Duodenal mucosa (tissue), 2 donors: Measurements from ENCODE around the gene C10orf71.

ENCODE experiments used
- H3K27ac ChIP-seq: one replicate; pipeline ENCODE4 v1.7.0; 2013; ENCODE audit warnings: low read depth, low read length
- H3K27me3 ChIP-seq, 2 donors: one replicate each; pipeline ENCODE4 v1.7.0; 2013; ENCODE audit warnings: low read length in 2 of 2, control low read depth in 1 of 2; ENCODE audit not compliant: insufficient read depth in 2 of 2, control insufficient read depth in 1 of 2
- H3K36me3 ChIP-seq, 2 donors: one replicate each; pipeline ENCODE4 v1.7.0; 2013; ENCODE audit warnings: low read length in 2 of 2, control low read depth in 1 of 2; ENCODE audit not compliant: insufficient read depth in 2 of 2, control insufficient read depth in 1 of 2
- H3K4me1 ChIP-seq, 2 donors: one replicate each; pipeline ENCODE4 v1.7.0; 2013; ENCODE audit warnings: low read length in 2 of 2, control low read depth in 1 of 2; ENCODE audit not compliant: insufficient read depth in 2 of 2, control insufficient read depth in 1 of 2
- H3K4me3 ChIP-seq, 2 donors: one replicate each; pipeline ENCODE4 v1.7.0; 2013; ENCODE audit warnings: low read length in 2 of 2, low read depth in 1 of 2
- H3K9ac ChIP-seq, 2 donors: one replicate each; pipeline ENCODE4 v1.7.0; 2013; ENCODE audit warnings: low read length in 2 of 2, low read depth in 1 of 2
- H3K9me3 ChIP-seq, 2 donors: one replicate each; pipeline ENCODE4 v1.7.0; 2013; ENCODE audit warnings: low read length in 2 of 2, control low read depth in 1 of 2; ENCODE audit not compliant: control insufficient read depth in 1 of 2

Gene C10orf71

DNA sequence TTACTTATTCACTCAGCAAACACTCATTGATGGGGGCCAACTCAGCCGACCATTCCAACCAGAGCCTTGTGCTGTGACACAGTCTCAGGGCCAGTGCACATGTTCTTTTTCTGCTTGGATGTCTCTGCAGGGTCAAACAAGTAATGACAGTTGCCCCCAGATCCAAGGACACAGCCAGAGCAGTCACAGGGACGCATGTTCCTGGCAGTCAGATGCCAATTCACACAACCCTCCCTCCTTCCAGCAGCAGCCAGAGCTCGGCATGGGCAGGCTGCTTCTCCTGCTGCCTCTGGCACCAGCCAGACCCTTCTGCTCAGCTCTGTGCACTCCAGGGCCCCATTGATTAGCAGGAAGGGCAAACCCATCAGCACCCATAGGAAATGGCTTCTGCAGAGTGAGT lies 76.6 kb downstream of the C10orf71 start:
- H3K36me3 ChIP-seq = no peaks in the 10 kb centered on the region
- H3K4me1 ChIP-seq = no peaks in the 10 kb centered on the region
- no peaks in the 10 kb centered on the region for H3K27me3 ChIP-seq
- H3K9me3 ChIP-seq = no peaks in the 10 kb centered on the region
- H3K9ac ChIP-seq = no peak overlapping the region
- H3K4me3 ChIP-seq = no peak overlapping the region
- H3K27ac ChIP-seq = no peak overlapping the region
